GM23338 (cell line): ENCODE results near the gene HMCN2. TPM values are rescaled to one million over a fixed set of nuclear protein-coding genes. Genes with fewer than 3 reads are reported as not detected.

Experiments used
- ATAC-seq: fragments of 200-7000 bp; cut with Tn5 transposase; 3 replicates; pipeline ENCODE4 v1.9.1; 2020
- DNase-seq: peaks from one replicate; pipeline ENCODE4 v3.0.0-alpha.2; 2015; ENCODE audit warnings: low spot score
- H2AFZ ChIP-seq: fragments of 200-600 bp; sonication (generic); 2 replicates; pipeline ENCODE4 v1.8.0; 2016; ENCODE audit warnings: antibody characterized with exemption, mild to moderate bottlenecking, moderate library complexity
- H3F3A ChIP-seq: fragments of 200-600 bp; sonication (generic); replicated peaks from 2 replicates; pipeline ENCODE4 v1.8.0; 2017; ENCODE audit warnings: antibody characterized with exemption, mixed run types, low read depth
- H3K27ac ChIP-seq: fragments of 200-600 bp; sonication (generic); 2 replicates; pipeline ENCODE4 v1.6.1; 2016; ENCODE audit warnings: low read depth
- H3K27me3 ChIP-seq: fragments of 200-600 bp; sonication (generic); 2 replicates; pipeline ENCODE4 v1.8.0; 2016; ENCODE audit warnings: mild to moderate bottlenecking, mixed run types, moderate library complexity; ENCODE audit not compliant: insufficient read depth
- H3K36me3 ChIP-seq: fragments of 200-600 bp; sonication (generic); 2 replicates; pipeline ENCODE4 v1.8.0; 2016; ENCODE audit warnings: mild to moderate bottlenecking; ENCODE audit not compliant: insufficient read depth
- H3K4me1 ChIP-seq: fragments of 200-600 bp; sonication (generic); 2 replicates; pipeline ENCODE4 v1.8.0; 2016; ENCODE audit warnings: mild to moderate bottlenecking, moderate library complexity; ENCODE audit not compliant: insufficient read depth
- H3K4me2 ChIP-seq: fragments of 200-600 bp; sonication (generic); 2 replicates; pipeline ENCODE4 v1.7.1; 2017; ENCODE audit warnings: mixed run types
- H3K4me3 ChIP-seq: fragments of 200-600 bp; sonication (generic); 2 replicates; pipeline ENCODE4 v1.6.1; 2016; ENCODE audit warnings: mixed run types
- H3K79me2 ChIP-seq: fragments of 200-600 bp; sonication (generic); replicated peaks from 2 replicates; pipeline ENCODE4 v1.8.0; 2017; ENCODE audit warnings: mild to moderate bottlenecking; ENCODE audit not compliant: insufficient read depth
- H3K9me2 ChIP-seq: fragments of 200-600 bp; sonication (generic); 2 replicates; pipeline ENCODE4 v1.8.0; 2017; ENCODE audit not compliant: insufficient read depth
- H4K20me1 ChIP-seq: fragments of 200-600 bp; sonication (generic); replicated peaks from 2 replicates; pipeline ENCODE4 v1.8.0; 2017; ENCODE audit warnings: mild to moderate bottlenecking; ENCODE audit not compliant: insufficient read depth
- H3K27ac Mint-ChIP-seq: 2 replicates; pipeline ENCODE4 v1.8.0; 2020; ENCODE audit warnings: inconsistent platforms, mild to moderate bottlenecking, moderate library complexity, mixed read lengths
- H3K27me3 Mint-ChIP-seq: 3 replicates; pipeline ENCODE4 v1.8.0; 2022; ENCODE audit warnings: low read depth, mild to moderate bottlenecking, moderate library complexity, mixed read lengths, inconsistent platforms; ENCODE audit not compliant: insufficient read depth, poor library complexity
- H3K36me3 Mint-ChIP-seq: 3 replicates; pipeline ENCODE4 v1.8.0; 2021; ENCODE audit warnings: low read depth, mild to moderate bottlenecking, inconsistent platforms, moderate library complexity, mixed read lengths
- H3K4me1 Mint-ChIP-seq: 3 replicates; pipeline ENCODE4 v1.8.0; 2020; ENCODE audit warnings: mild to moderate bottlenecking, inconsistent platforms, mixed read lengths
- H3K4me3 Mint-ChIP-seq: 3 replicates; pipeline ENCODE4 v1.8.0; 2021; ENCODE audit warnings: moderate library complexity, mild to moderate bottlenecking, inconsistent platforms, mixed read lengths
- H3K9me3 Mint-ChIP-seq: 3 replicates; pipeline ENCODE4 v1.8.0; 2020; ENCODE audit warnings: moderate library complexity, mild to moderate bottlenecking, inconsistent platforms, mixed read lengths
- CTCF ChIP-seq, 2 experiments: fragments of 200-600 bp in 1 of 2; sonication (generic) in 1 of 2; conservative IDR thresholded peaks; 2 replicates each; pipeline versions ENCODE4 v1.5.1 to v1.6.1; 2016 to 2017; ENCODE audit warnings: antibody characterized with exemption in 2 of 2, low read depth in 2 of 2, mild to moderate bottlenecking in 2 of 2, moderate library complexity in 1 of 2
- NANOG ChIP-seq: IDR thresholded peaks from 2 replicates; pipeline ENCODE4 v1.6.1; 2016; ENCODE audit warnings: antibody characterized with exemption, borderline replicate concordance
- REST ChIP-seq: IDR thresholded peaks from one replicate; pipeline ENCODE4 v1.6.1; 2018; ENCODE audit warnings: antibody characterized with exemption; ENCODE audit not compliant: unreplicated experiment
- STAT1 ChIP-seq: IDR thresholded peaks from one replicate; pipeline ENCODE4 v1.6.1; 2016; ENCODE audit warnings: antibody characterized with exemption; ENCODE audit not compliant: unreplicated experiment
- polyA plus RNA-seq: library from polyadenylated mRNA; unstranded; fragments of >200 nt; fragmentation: Nextera tagmentation; extraction: Ambion mirVana; gene quantifications from 2 replicates; pipeline ENCODE4 v1.2.1, GENCODE V29; 2016
- total RNA-seq: library from RNA; depleted of rRNA; stranded (reverse); fragments of >200 nt; shearing (Covaris generic); gene quantifications from 2 replicates; pipeline ENCODE4 v1.2.3, GENCODE V29; 2014

HMCN2 gene
- total and polyA plus RNA-seq, 2 experiments from 2014 or later: 1.3 to 4.7 TPM

GRCh38 chr9:130372057-130372456, 106.5 kb downstream of the HMCN2 start (continued):
- TF ChIP-seq REST (no peak), STAT1 (no peak), NANOG (no peak)

GRCh38 chr9:130373679-130374325, 108.2 kb downstream of the HMCN2 start:
- Mint-ChIP-seq H3K27me3 (peaks cover 4% of the 10 kb centered on the region), H3K27ac (no peak overlapping the region), H3K4me1 (peaks cover 5% of the 10 kb centered on the region; the same call in 1 of the 3 replicates), H3K4me3 (no peak overlapping the region), H3K9me3 (no peaks in the 10 kb centered on the region; the same call in 2 of the 3 replicates), H3K36me3 (peaks cover 11% of the 10 kb centered on the region; the same call in 2 of the 3 replicates)
- H2AFZ ChIP-seq: no peak overlapping the region
- no peaks in the 10 kb centered on the region for H3K9me2 ChIP-seq
- no peak overlapping the region for H3K4me3 ChIP-seq
- no peak overlapping the region for H3K4me2 ChIP-seq
- H3K4me1 ChIP-seq: no peaks in the 10 kb centered on the region
- no peaks in the 10 kb centered on the region for H3K79me2 ChIP-seq
- no peak for ATAC-seq
- no peaks in the 10 kb centered on the region for H3K27me3 ChIP-seq
- no peaks in the 10 kb centered on the region for H4K20me1 ChIP-seq
- no peak overlapping the region for H3K27ac ChIP-seq
- no peak for DNase-seq
- no peaks in the 10 kb centered on the region for H3K36me3 ChIP-seq
- no peak for TF ChIP-seq REST
- no peak for TF ChIP-seq CTCF (conservative IDR thresholded peaks at IDR 0.05; ENCODE audit: low read depth in 2 of 2)
- no peaks in the 10 kb centered on the region for H3F3A ChIP-seq
